ENCODE results near the gene PPP2R3A. TPM values are rescaled to one million over a fixed set of nuclear protein-coding genes. Genes with fewer than 3 reads are reported as not detected.

The PPP2R3A gene
- total and polyA plus RNA-seq, 9 of the 15 experiments (the other 6 are each of a cell fraction or from before 2014, with no cell fraction given), result 0.10 to 0.50 (median 0.24) TPM

- in situ Hi-C loops (cut with MboI), result loop anchor here (5.0 kb wide), 2 partner anchors 169 to 674 kb away; partner anchors contain the start of gene STAG1
- Histone ChIP-seq H2AFZ (ENCODE audit: low read depth, low read length) (peak overlapping the region; percentile 58; the same call in 1 of the 2 replicates), H3K36me3 (ENCODE audit: control insufficient read depth, insufficient read depth, low read length) (no peaks in the 10 kb centered on the region), H4K20me1 (replicated peaks; ENCODE audit: control insufficient read depth, insufficient read depth, low read length) (no peaks in the 10 kb centered on the region), H3K79me2 (ENCODE audit: control insufficient read depth, insufficient read depth, low read length) (no peaks in the 10 kb centered on the region), H3K27ac (ENCODE audit: extremely low read depth, low read depth, low read length) (no peak overlapping the region), H3K27me3 (ENCODE audit: control insufficient read depth in 2 of 2, insufficient read depth in 2 of 2, low read length in 2 of 2) (no peaks in the 10 kb centered on the region), H3K9ac (ENCODE audit: insufficient read depth in 1 of 2, low read depth in 2 of 2, low read length in 2 of 2) (no peak overlapping the region), H3K4me3 (no peak overlapping the region), H3K4me2 (ENCODE audit: insufficient read depth, low read length) (no peak overlapping the region), H3K9me3 (replicated peaks; ENCODE audit: control insufficient read depth, insufficient read depth, low read depth, low read length) (no peaks in the 10 kb centered on the region), H3K4me1 (replicated peaks in 1 of 2; ENCODE audit: control insufficient read depth in 2 of 2, insufficient read depth in 2 of 2, low read length in 2 of 2) (no peaks in the 10 kb centered on the region), H3K9me1 (ENCODE audit: control insufficient read depth, insufficient read depth, low read length) (no peaks in the 10 kb centered on the region)
- FAIRE-seq, result peak; percentile 15
- WGBS (ENCODE audit: insufficient coverage, low coverage, missing lambda C conversion rate), result 52% methylated on average over 6 of the region's 6 CpGs
- ATAC-seq, result peak; percentile 52; the same call in 2 of the 3 replicates
- peak in 3 of 4 experiments; percentile 8 to 24 (median 9) for DNase-seq (ENCODE audit: extremely low read depth in 1 of 4, low spot score in 3 of 4)
- ChIA-PET POLR2A (no interaction called here), CTCF (ENCODE audit: low intra/inter-chr PET ratio) (interaction anchor here (0.6 to 1.4 kb wide), 3 partner anchors 87 to 954 kb away, joined by 3 read pairs; no protein-coding TSS in a partner anchor)
- no TSS peak for BruUV-seq (replicated peaks)
- intact Hi-C loops (cut with micrococcal nuclease), result loop anchor here (1.0 to 10.0 kb wide), 8 partner anchors 119 to 1716 kb away; partner anchors contain the start of genes MSL2 and PCCB
- TF ChIP-seq REST (IDR thresholded peaks at IDR 0.05; ENCODE audit: borderline replicate concordance), result peak; percentile 64; the same call in 1 of the 2 replicates
- TF ChIP-seq REST (CRISPR knock-in tag; IDR thresholded peaks at IDR 0.05; ENCODE audit: low read depth), result no peak
- no peak for TF ChIP-seq MXI1 (IDR thresholded peaks at IDR 0.05; ENCODE audit: low read depth, low read length)
- TF ChIP-seq SMC3 (conservative IDR thresholded peaks at IDR 0.05; ENCODE audit: insufficient read depth, low read depth, low read length), result peak; percentile 35; the same call in 1 of the 2 replicates
- peak; percentile 32 to 69 (median 40); a peak in 4 of 6 replicates for TF ChIP-seq CTCF (IDR thresholded peaks at IDR 0.05 in 2 of 3, conservative IDR thresholded peaks at IDR 0.05 in 1 of 3; ENCODE audit: insufficient read depth in 2 of 3, low read depth in 1 of 3, low read length in 3 of 3)
- TF ChIP-seq RAD21 (CRISPR knock-in tag; conservative IDR thresholded peaks at IDR 0.05 in 1 of 2, IDR thresholded peaks at IDR 0.05 in 1 of 2), result peak; percentile 70 to 82
- TF ChIP-seq, protein P1, sequence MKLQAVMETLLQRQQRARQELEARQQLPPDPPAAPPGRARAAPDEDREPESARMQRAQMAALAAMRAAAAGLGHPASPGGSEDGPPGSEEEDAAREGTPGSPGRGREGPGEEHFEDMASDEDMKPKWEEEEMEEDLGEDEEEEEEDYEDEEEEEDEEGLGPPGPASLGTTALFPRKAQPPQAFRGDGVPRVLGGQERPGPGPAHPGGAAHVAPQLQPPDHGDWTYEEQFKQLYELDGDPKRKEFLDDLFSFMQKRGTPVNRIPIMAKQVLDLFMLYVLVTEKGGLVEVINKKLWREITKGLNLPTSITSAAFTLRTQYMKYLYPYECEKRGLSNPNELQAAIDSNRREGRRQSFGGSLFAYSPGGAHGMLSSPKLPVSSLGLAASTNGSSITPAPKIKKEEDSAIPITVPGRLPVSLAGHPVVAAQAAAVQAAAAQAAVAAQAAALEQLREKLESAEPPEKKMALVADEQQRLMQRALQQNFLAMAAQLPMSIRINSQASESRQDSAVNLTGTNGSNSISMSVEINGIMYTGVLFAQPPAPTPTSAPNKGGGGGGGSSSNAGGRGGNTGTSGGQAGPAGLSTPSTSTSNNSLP (IDR thresholded peaks at IDR 0.05; ENCODE audit: borderline replicate concordance, low read depth, low read length), result peak; percentile 65; the same call in 1 of the 2 replicates
Observed at GRCh38 chr3:136078421-136079364, 113.2 kb downstream of the PPP2R3A start.

Data from K562 (cell line).